HG03135 (cell line): ENCODE results near the gene RRP1B.
"Not testable (repeated sequence)": the region's sequence is repeated elsewhere in the genome, so short reads cannot be mapped to it uniquely, and the experiment has no call there.

Experiments
- ATAC-seq: cut with Tn5 transposase; IDR thresholded peaks from one replicate; pipeline ENCODE4 v1.9.1; 2021; ENCODE audit warnings: mild to moderate bottlenecking, moderate library complexity; ENCODE audit not compliant: unreplicated experiment

Gene RRP1B

DNA sequence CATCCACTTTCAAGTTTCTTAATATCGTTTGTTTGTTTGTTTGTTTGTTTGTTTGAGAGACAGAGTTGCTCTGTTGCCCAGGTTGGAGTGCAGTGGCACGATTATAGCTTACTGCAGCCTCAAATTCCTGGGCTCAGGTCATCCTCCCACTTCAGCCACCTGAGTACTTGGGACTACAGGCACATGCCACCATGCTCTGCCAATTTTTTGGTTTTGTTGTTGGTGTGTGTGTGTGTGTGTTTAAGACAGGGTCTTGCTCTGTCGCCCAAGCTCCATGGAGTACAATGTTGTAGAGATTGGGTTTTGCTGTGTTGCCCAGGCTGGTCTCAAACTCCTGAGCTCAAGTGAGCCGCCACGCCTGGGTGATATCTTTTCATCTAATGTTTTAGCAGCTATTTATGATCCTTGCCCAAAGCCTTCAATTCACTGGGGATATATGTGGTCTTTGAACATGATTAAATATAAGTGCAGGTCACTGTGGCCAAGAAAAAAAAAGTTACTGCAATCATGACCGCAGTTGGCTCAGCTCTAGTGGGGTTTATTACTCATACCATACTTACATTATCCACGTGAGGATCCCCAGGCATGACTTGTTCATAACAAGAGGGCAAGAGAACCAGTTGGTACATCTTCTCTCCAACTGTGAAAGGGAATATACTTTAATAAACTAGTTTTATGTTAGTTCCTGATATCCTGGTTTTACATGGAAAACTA lies 8.0 kb downstream of the RRP1B start:
- no peak for ATAC-seq

- ATAC-seq: no peak
These were observed 10.7 kb downstream of the RRP1B start for GRCh38 chr21:43669828-43670605.

- ATAC-seq: no peak
These were observed 16.5 kb downstream of the RRP1B start for GRCh38 chr21:43675871-43676270.

- ATAC-seq: no peak
These were observed 17.0 kb downstream of the RRP1B start for GRCh38 chr21:43676391-43676790.

GRCh38 chr21:43679951-43680350 lies 20.6 kb downstream of the RRP1B start:
- no peak for ATAC-seq

DNA sequence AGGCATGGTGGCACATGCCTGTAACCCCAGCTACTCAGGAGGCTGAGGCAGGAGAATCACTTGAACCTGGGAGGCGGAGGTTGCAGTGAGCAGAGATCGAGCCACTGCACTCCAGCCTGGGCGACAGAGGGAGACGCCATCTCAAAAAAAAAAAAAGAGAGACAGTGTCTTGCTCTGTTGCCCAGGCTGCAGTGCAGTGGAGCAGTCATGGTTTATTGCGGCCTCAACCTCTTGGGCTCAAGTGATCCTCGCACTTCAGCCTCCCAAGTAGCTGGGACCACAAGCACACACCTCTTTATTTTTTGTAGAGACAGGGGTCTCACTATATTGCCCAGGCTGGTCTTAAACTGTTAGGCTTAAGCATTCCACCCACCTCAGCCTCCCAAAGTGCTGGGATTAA lies 21.1 kb downstream of the RRP1B start:
- not testable (repeated sequence) for ATAC-seq

GRCh38 chr21:43681650-43682049 lies 22.3 kb downstream of the RRP1B start:
- ATAC-seq: no peak

- no peak for ATAC-seq
These were observed 25.1 kb downstream of the RRP1B start for GRCh38 chr21:43684424-43684823.

GRCh38 chr21:43686811-43687565 lies 27.6 kb downstream of the RRP1B start:
- no peak for ATAC-seq

- ATAC-seq: no peak
These were observed 28.4 kb downstream of the RRP1B start for GRCh38 chr21:43687566-43688399.

GRCh38 chr21:43688906-43689305 lies 29.5 kb downstream of the RRP1B start:
- ATAC-seq: no peak

DNA sequence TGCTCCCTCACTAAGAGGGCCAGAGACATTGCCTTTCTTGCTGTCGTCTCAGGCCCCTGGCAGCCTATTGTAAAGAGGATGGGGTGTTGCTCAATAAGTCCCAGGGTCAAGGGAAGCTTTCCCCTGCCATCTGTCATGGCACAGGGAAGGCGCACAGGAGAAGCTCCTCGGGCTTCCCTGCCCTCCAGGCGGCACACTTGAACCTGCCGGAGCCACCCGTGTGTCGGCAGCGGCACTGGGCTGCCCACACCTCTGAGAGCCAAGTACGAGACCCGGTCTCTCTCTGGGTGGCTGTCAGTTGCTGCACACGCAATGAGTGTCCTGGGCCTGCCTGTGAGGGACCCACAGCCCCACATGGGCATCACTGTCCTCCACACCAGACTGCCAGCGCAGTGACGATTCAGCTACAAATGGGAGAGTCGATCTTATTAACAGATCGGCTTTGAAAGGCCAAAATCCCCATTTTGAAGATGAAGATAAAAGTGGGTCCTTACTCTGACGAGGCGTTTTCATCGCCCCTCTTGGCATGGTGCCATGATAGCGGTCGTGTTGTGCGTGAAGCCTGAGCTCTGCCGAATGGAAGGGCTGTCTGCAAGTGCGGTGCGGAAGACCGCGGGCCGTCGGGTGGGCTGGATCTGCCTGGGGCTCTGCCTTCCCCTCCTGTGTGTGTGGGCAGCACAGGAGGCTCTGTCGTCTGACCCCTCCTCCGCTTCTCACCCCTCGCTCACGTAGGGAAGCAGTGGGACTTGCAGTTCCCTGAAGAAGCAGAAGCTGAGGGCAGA lies 30.4 kb downstream of the RRP1B start:
- ATAC-seq: no peak

DNA sequence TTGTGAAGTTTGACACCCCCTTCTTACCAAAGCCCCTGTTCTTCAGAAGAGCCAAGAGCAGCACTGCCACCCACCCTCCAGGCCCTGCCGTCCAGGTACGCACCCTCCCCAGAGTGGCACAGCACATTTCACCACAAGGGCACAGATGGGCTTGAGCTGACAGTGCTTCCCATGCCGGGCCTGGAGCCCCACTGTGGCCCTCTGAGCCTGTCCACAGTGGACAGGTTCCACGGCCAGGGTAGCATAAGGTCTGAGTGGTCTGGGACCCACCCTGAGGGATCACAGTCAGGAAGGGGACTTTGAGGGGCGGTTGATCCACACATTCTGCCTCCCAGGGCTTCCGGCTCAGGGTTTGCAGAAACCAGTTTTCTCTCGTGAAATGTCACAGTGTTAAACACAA lies 31.0 kb downstream of the RRP1B start:
- ATAC-seq: no peak

DNA sequence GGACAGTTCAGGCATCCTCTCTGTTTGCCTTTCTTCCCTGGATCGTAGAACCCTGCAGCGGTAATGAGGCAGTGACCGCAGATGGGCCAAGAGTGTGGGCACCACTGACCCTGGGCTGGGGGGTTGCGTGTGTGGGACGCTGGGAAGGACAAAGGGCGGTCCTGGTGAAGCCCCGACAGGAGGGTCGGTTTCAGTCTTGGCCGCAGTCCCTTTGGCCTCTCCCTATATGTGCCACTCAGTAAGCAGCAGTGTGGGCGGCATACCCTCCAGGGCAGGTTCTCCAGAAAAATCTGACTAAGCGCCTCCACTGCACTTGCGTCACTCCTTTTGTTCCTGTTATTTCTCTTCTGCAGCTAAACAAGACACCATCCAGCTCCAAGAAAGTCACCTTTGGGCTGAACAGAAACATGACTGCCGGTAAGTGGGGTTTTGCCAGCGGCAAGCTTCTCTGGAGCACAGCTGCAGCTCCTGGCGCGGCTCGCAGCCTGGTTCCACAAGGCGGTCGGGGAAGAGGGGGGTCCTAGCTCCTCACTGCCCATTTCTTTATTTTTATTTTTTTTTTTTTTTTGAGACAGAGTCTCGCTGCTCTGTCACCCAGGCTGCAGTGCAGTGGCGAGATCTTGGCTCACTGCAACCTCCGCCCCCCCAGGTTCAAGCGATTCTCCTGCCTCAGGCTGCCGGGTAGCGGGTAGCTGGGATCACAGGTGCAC lies 31.9 kb downstream of the RRP1B start:
- ATAC-seq: no peak

- ATAC-seq: no peak
These were observed 32.4 kb downstream of the RRP1B start for GRCh38 chr21:43691801-43692200.

DNA sequence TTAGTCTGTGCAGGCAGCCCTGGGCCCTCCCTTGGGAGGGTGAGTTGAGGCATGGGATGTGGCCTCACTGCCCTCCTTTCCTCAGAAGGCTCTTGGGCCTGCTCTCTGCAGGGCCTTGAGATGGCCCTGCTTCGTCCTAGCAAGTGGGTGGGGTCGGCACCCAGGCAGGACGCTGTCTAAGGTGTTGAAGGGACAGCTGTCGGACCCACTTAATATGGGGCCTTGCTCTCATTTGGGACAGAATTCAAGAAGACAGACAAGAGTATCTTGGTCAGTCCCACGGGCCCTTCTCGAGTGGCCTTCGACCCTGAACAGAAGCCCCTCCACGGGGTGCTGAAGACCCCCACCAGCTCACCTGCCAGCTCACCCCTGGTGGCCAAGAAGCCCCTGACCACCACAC lies 33.6 kb downstream of the RRP1B start:
- ATAC-seq: no peak

DNA sequence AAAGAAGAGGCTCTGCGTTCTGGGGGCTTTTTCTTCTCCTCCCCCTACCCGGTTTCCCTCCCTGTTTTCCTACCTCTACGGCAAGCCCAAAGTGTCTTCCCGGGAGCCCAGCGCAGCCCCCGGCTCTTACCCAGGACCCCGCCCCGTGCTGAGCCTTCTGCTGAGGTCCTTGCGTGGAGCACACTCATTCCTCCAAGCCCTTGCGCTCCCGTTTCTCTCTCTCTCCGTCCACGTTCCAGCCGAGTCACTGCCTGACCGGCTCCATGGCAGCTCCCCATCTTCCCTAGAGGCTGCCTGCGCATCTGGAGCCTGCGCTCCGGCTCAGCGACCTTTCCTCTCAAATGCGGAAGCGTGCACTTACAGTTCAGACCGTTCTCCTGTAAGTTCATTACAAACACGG lies 34.6 kb downstream of the RRP1B start:
- no peak for ATAC-seq

- ATAC-seq: no peak
These were observed 35.2 kb downstream of the RRP1B start for GRCh38 chr21:43694437-43695079.

DNA sequence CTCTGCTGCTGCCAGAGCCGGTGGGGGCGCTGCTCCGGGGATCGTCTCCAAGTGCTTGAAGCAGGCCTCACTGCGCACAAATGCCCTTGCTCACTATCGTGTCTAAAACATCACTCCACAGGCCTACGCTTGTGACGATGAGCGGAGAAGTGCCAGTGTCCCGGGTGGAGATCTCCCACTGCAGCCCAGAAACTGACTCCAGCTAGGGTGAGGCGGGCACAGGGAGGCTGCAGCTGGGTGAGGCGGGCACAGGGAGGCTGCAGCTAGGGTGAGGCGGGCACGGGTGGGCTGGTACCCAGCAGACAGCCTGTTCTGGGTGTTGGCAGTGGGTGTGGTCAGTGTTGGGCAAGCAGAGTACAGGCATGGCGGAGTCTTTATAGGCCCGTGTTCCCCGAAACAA lies 36.9 kb downstream of the RRP1B start:
- no peak for ATAC-seq
